IMR-90 (cell line): ENCODE results near the gene CDO1. TPM values are rescaled to one million over a fixed set of nuclear protein-coding genes. Genes with fewer than 3 reads are reported as not detected.

Experiments
- ATAC-seq: fragments of 200-7000 bp; cut with Tn5 transposase; 2 replicates; pipeline ENCODE4 v1.9.1; 2020; ENCODE audit warnings: low read depth, mild to moderate bottlenecking, moderate library complexity
- BruUV-seq: library from RNA; stranded (reverse); fragments of 400-500 nt; replicated peaks from 2 replicates; lab custom pipeline; 2021; lab: Mats Ljungman, UMichigan
- CTCF ChIA-PET: fragments of 300-600 bp; formaldehyde crosslinking; extraction: SDS; loops from one replicate; lab custom pipeline; 2021; ENCODE audit warnings: antibody characterized with exemption; lab: Yijun Ruan, JAX
- POLR2A ChIA-PET: fragments of 300-600 bp; sonication (Branson Sonifier 250); formaldehyde crosslinking; loops from one replicate; lab custom pipeline; 2022; ENCODE audit warnings: antibody characterized with exemption; ENCODE audit not compliant: unreplicated experiment; lab: Charles Lee
- DNase-seq: peaks from one replicate; pipeline ENCODE4 v3.0.0; 2013
- H2AFZ ChIP-seq: replicated peaks from 2 replicates; pipeline ENCODE3; 2013; ENCODE audit warnings: low read length, mild to moderate bottlenecking; ENCODE audit not compliant: poor library complexity
- H2AK5ac ChIP-seq: 2 replicates; pipeline ENCODE4 v1.6.1; 2013; ENCODE audit warnings: low read depth, low read length, inconsistent platforms
- H2AK9ac ChIP-seq: replicated peaks from 2 replicates; pipeline ENCODE3; 2013; ENCODE audit warnings: mild to moderate bottlenecking, low read depth, low read length, moderate library complexity; ENCODE audit not compliant: poor library complexity
- H2BK120ac ChIP-seq: 2 replicates; pipeline ENCODE4 v1.6.1; 2013; ENCODE audit warnings: low read depth, low read length, inconsistent platforms
- H2BK15ac ChIP-seq: 3 replicates; pipeline ENCODE4 v1.6.1; 2013; ENCODE audit warnings: low read depth, low read length, inconsistent platforms
- H2BK20ac ChIP-seq: 2 replicates; pipeline ENCODE4 v1.6.1; 2013; ENCODE audit warnings: low read depth, mild to moderate bottlenecking, inconsistent platforms, low read length, moderate library complexity
- H2BK5ac ChIP-seq: 2 replicates; pipeline ENCODE4 v1.6.1; 2013; ENCODE audit warnings: mild to moderate bottlenecking, low read depth, low read length, inconsistent platforms; ENCODE audit not compliant: poor library complexity, severe bottlenecking
- H3K14ac ChIP-seq: replicated peaks from 2 replicates; pipeline ENCODE4 v1.6.1; 2013; ENCODE audit warnings: low read depth, low read length, inconsistent platforms
- H3K18ac ChIP-seq: 2 replicates; pipeline ENCODE4 v1.6.1; 2013; ENCODE audit warnings: low read depth, low read length, control low read depth
- H3K23ac ChIP-seq: 2 replicates; pipeline ENCODE4 v1.6.1; 2013; ENCODE audit warnings: low read depth, low read length, inconsistent platforms
- H3K27ac ChIP-seq: 2 replicates; pipeline ENCODE4 v1.5.1; 2013; ENCODE audit warnings: mild to moderate bottlenecking, control low read depth, low read length; ENCODE audit not compliant: insufficient read depth
- H3K27me3 ChIP-seq: 2 replicates; pipeline ENCODE4 v1.6.1; 2013; ENCODE audit warnings: low read length; ENCODE audit not compliant: control insufficient read depth, insufficient read depth
- H3K36me3 ChIP-seq: 2 replicates; pipeline ENCODE4 v1.6.1; 2013; ENCODE audit warnings: low read length, mixed read lengths; ENCODE audit not compliant: control insufficient read depth, insufficient read depth
- H3K4ac ChIP-seq: 2 replicates; pipeline ENCODE4 v1.6.1; 2013; ENCODE audit warnings: low read depth, low read length, inconsistent platforms
- H3K4me1 ChIP-seq: 2 replicates; pipeline ENCODE4 v1.6.1; 2013; ENCODE audit warnings: low read length, mixed read lengths; ENCODE audit not compliant: control insufficient read depth, insufficient read depth
- H3K4me2 ChIP-seq: 2 replicates; pipeline ENCODE4 v1.6.1; 2013; ENCODE audit warnings: low read depth, mild to moderate bottlenecking, control low read depth, low read length, moderate library complexity
- H3K4me3 ChIP-seq: 2 replicates; pipeline ENCODE4 v1.5.1; 2013; ENCODE audit warnings: low read depth, mild to moderate bottlenecking, control low read depth, low read length, moderate library complexity; ENCODE audit not compliant: insufficient read depth
- H3K56ac ChIP-seq: 2 replicates; pipeline ENCODE4 v1.6.1; 2013; ENCODE audit warnings: low read length, inconsistent platforms; ENCODE audit not compliant: insufficient read depth; ENCODE audit errors: extremely low read depth
- H3K79me1 ChIP-seq, 2 experiments: 2 replicates each; pipeline ENCODE4 v1.6.1; 2013; ENCODE audit warnings: low read length in 2 of 2, inconsistent platforms in 1 of 2, low read depth in 1 of 2
- H3K9ac ChIP-seq: 2 replicates; pipeline ENCODE4 v1.6.1; 2013; ENCODE audit warnings: low read depth, low read length, control low read depth
- H3K9me1 ChIP-seq: 2 replicates; pipeline ENCODE4 v1.6.1; 2013; ENCODE audit warnings: low read length, inconsistent platforms; ENCODE audit not compliant: insufficient read depth
- H3K9me3 ChIP-seq: 2 replicates; pipeline ENCODE4 v1.6.1; 2013; ENCODE audit warnings: low read length; ENCODE audit not compliant: control insufficient read depth, insufficient read depth
- H4K20me1 ChIP-seq: 2 replicates; pipeline ENCODE4 v1.6.1; 2013; ENCODE audit warnings: low read length, inconsistent platforms; ENCODE audit not compliant: insufficient read depth
- H4K5ac ChIP-seq: 2 replicates; pipeline ENCODE4 v1.6.1; 2013; ENCODE audit warnings: mild to moderate bottlenecking, low read depth, low read length, control low read depth
- H4K8ac ChIP-seq, 2 experiments: 2 replicates each; pipeline ENCODE4 v1.6.1; 2013; ENCODE audit warnings: low read depth in 2 of 2, low read length in 2 of 2, control low read depth in 1 of 2, inconsistent platforms in 1 of 2
- H4K91ac ChIP-seq: 2 replicates; pipeline ENCODE4 v1.6.1; 2013; ENCODE audit warnings: low read depth, low read length, inconsistent platforms; ENCODE audit not compliant: insufficient read depth
- BHLHE40 ChIP-seq: fragments of 150-350 bp; IDR thresholded peaks from 2 replicates; pipeline ENCODE4 v1.6.1; 2016; ENCODE audit warnings: mild to moderate bottlenecking, low read depth, low read length
- FOS ChIP-seq: fragments of 150-350 bp; IDR thresholded peaks from 2 replicates; pipeline ENCODE4 v1.6.1; 2016; ENCODE audit warnings: low read depth, low read length
- WGBS, 2 experiments: methylation state at CpG; one replicate each; pipeline versions ENCODE4 v1.1.5 to v1.1.7; 2013; ENCODE audit warnings: missing lambda C conversion rate in 2 of 2; ENCODE audit not compliant: insufficient read length in 1 of 2; ENCODE audit errors: extremely low coverage in 2 of 2; 5-methylcytosine and 5-hydroxymethylcytosine counted together
- dilution Hi-C: fragments of 300-500 bp; cut with HindIII; formaldehyde crosslinking; loops from one replicate; pipeline ENCODE4 v1.14.3; 2018; ENCODE audit warnings: low sequenced_read_pairs; ENCODE audit not compliant: unreplicated experiment
- in situ Hi-C: fragments of 300-500 bp; cut with MboI; formaldehyde crosslinking; loops from 3 replicates; pipeline ENCODE4 v1.14.3; 2019; ENCODE audit warnings: low sequenced_read_pairs, inconsistent platforms, mixed read lengths
- intact Hi-C: fragments of 100-400 bp; cut with micrococcal nuclease; formaldehyde crosslinking; loops from 2 replicates; pipeline ENCODE4 v1.10.0; 2022
- polyA plus RNA-seq, 3 experiments: library from polyadenylated mRNA; depleted of rRNA; stranded (reverse); fragments of >200 nt; gene quantifications; 2 replicates each; pipeline ENCODE4 v1.2.3, GENCODE V29; 2012; ENCODE audit warnings: low replicate concordance in 1 of 3
- total RNA-seq: library from RNA; depleted of rRNA; stranded (reverse); fragments of >200 nt; gene quantifications from 2 replicates; pipeline ENCODE4 v1.2.3, GENCODE V29; 2012

Gene CDO1
- total and polyA plus RNA-seq, 2 of the 4 experiments (the other 2 are of a cell fraction) = 4.8 to 8.6 TPM

GRCh38 chr5:115820846-115821245, 4.4 kb upstream of the CDO1 start:
- CTCF ChIA-PET = no interaction called here
- no peak overlapping the region for H2BK5ac ChIP-seq
- no peaks in the 10 kb centered on the region for H3K36me3 ChIP-seq
- H3K14ac ChIP-seq = no peak overlapping the region
- H4K8ac ChIP-seq = no peak overlapping the region
- H2BK15ac ChIP-seq = no peak overlapping the region
- no peaks in the 10 kb centered on the region for H3K4me1 ChIP-seq
- H2BK120ac ChIP-seq = no peak overlapping the region
- no peak for DNase-seq
- no peak overlapping the region for H3K23ac ChIP-seq
- no peak overlapping the region for H2AFZ ChIP-seq
- no TSS peak for BruUV-seq
- H3K27me3 ChIP-seq = peaks cover 6% of the 10 kb centered on the region
- TF ChIP-seq BHLHE40 (no peak), FOS (no peak)
- H3K18ac ChIP-seq = no peak overlapping the region
- POLR2A ChIA-PET = no interaction called here
- intact Hi-C loops = no loop called here
- in situ Hi-C loops = no loop called here
- no peak overlapping the region for H3K9ac ChIP-seq
- H3K27ac ChIP-seq = no peak overlapping the region
- no peaks in the 10 kb centered on the region for H3K79me1 ChIP-seq
- no peak overlapping the region for H3K4me2 ChIP-seq
- H4K91ac ChIP-seq = no peak overlapping the region
- H3K56ac ChIP-seq = no peak overlapping the region
- no peak overlapping the region for H2AK9ac ChIP-seq
- dilution Hi-C loops = no loop called here
- no peaks in the 10 kb centered on the region; the same call in 1 of the 2 replicates for H3K9me3 ChIP-seq
- H2BK20ac ChIP-seq = no peak overlapping the region
- no peaks in the 10 kb centered on the region for H3K9me1 ChIP-seq
- no CpG with 5 or more reads among the region's 1 CpG for WGBS, 2 experiments
- H4K5ac ChIP-seq = no peak overlapping the region
- H3K4ac ChIP-seq = no peak overlapping the region
- ATAC-seq = no peak
- no peak overlapping the region for H2AK5ac ChIP-seq
- H3K4me3 ChIP-seq = no peak overlapping the region
- H4K20me1 ChIP-seq = no peaks in the 10 kb centered on the region
